CD4-positive, alpha-beta T cell treated with Interleukin-15 for 4 hours (primary cell): ENCODE results near the gene CSNK1D.
"Not testable (repeated sequence)": the region's sequence is repeated elsewhere in the genome, so short reads cannot be mapped to it uniquely, and the experiment has no call there.

ENCODE experiments used
- DNase-seq: peaks from one replicate; pipeline ENCODE4 v3.0.0-alpha.2; 2020; ENCODE audit warnings: low spot score

The CSNK1D gene

DNA sequence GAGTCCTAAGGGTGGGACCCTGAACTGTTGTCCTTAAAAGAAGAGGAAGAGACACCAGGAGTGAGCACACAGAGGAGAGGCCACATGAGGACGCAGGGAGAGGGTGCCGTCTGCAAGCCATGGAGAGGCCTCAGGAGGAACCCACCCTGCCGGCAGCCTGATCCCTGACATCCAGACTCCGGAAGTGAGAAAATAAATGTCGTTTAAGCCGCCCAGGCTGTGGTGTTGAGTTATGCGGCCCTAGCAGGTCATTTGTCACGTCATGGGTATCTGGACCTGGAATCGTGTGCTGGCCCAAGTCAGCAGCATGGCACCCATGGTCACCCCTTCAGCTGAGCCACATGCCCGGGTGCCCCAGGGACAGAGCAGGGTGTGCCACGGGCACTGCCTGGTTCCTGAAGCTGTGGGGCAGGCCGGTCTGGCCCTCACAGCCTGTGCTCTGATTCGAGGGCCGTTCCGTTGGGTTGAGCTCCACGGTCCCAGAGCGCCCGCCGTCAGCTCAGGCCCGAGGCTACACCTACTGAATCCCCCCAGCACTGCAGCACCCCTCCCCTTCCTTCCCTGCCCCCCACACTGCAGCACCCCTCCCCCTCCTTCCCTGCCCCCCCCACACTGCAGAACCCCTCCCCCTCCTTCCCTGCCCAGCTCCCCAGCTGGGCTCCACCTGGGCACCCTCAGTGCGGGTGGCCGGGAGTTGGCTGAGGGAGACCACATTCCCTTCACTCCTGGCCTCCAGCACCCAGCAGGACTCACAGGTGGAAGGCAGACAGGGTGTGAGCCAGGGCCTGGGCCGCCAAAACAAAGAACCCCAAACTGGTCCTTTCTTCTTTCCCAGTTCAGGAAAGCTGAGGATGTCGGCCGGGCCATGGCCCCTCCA, 58.2 kb downstream of the CSNK1D start:
- DNase-seq, result no peak

GRCh38 chr17:82214012-82214628, 59.4 kb downstream of the CSNK1D start:
- no peak for DNase-seq

- DNase-seq, result peak; percentile 52
Observed at GRCh38 chr17:82213251-82214011, 60.1 kb downstream of the CSNK1D start.

DNA sequence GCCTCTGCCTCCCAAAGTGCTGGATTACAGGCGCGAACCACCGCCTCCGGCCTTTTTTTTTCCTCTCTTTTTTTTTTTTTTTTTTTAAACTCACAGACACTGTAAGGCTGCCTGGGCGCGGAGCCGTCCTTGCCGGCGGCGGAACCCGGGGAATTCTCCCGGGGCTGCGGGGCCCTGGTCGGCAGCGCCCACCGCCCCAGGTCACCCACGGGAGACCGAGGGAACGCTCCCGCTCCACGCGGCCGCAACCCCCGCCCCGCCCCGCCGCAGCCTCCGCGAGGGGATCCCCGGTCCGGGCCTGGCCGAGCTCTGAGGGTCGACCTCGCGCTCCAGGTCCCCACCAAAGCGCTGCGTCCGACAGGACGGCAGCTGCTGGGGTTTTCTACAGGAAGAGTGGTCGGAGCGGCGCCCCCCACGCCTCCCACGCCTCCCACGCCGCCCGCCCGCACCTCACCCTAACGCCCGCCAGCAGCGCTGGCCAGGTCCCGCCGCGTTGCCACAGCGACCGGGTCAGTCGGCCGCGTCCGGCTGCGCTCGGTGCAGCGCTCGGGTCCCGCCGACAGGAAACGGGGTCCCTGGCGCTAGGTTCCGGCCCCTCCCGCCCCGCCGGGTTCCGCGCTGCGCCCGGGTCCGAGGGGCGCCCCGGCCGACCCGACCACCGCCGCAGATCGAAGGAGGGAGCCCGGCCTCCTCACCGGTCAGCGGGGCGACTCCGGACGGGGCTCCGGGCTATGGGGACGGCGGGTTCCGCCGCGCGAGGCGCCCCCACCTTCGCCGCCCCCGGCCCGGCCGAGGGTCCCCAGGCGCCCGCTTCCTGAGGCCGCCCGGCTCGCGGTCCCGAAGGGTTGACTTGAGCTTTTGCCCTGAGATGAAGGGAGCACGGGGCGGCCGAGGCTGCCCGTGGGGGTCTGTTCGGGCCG, 60.9 kb downstream of the CSNK1D start, which contains the start of gene CCDC57:
Gene CCDC57, minus strand, starts transcription at position 512 of the 920 bp plus-strand sequence. CDS start 10,898 bp downstream, outside the sequence.
- peak; percentile 55 for DNase-seq

DNA sequence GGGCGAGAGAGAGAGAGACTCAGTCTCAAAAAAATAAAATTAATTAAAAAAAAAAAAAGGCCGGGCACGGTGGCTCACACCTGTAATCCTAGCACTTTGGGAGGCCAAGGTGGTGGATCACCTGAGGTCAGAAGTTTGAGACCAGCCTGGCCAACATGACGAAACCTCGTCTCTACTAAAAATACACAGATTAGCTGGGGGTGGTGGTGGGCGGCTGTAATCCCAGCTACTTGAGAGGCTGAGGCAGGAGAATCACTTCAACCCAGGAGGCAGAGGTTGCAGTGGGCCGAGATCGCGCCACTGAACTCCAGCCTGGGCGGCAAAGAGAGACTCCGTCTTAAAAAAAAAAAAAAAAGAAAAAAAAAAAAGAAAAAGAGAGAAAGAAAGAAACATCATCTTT, 62.8 kb downstream of the CSNK1D start:
- not testable (repeated sequence) for DNase-seq

GRCh38 chr17:82205720-82206508, 67.6 kb downstream of the CSNK1D start:
- peak; percentile 82 for DNase-seq

DNA sequence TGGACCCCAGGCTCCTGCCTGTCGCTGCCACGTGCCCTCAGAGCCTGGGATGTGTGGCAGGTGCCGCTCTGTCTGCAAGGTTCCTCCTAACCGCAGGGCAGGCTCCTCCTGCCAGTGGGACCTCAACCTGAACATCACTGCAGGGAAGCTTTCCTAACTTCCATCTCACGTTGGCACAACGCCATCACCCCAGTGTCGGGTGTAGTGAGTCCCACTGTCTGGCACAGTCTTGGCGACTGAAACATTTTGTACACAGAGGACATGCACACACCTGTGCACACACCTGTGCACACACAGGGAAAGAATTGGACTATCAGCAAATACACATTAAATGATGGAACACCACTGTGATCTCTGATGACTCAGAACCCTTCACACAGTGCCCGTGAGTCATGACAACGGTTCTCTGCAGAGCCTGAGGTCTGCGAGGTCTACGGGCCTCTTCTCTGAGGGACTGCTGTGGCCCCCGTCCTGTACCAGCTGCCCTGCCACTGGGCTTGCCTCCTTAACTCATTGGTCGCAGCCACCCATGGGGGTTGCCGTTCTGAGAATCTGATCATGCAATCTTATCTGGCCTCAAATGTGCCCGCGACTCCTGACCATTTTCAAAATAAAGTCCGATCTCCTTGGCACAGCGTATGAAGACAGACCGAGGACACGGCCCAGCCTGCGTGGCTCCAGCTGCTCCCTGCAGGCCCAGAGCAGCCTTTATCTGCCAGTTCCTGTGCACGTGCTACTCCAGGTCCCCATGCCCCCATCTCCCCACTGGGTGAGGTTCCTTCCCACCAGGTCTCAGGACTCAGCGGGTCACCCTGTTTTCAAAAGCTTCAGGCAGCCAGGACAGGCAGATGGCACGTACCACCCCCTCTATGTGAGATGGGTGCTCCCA, 68.4 kb downstream of the CSNK1D start:
- DNase-seq, result no peak

GRCh38 chr17:82203920-82204319, 69.6 kb downstream of the CSNK1D start:
- DNase-seq, result no peak

DNA sequence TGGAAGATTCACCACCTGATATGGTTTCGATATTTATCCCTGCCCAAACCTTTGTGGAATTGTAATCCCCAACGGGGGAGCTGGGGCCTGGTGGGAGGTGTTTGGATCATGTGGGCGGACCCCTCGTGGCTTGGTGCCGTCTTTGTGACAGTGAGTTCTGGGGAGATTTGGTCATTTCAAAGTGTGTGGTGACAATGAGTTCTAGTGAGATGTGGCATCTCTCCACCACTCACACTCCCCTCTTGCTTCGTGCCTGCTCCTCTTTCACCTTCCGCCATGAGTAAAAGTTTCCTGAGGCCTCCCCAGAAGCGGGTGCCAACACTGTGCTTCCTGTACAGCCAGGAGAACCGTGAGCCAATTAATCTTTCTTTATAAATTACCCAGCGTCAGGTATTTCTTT, 70.5 kb downstream of the CSNK1D start:
- no peak for DNase-seq

DNA sequence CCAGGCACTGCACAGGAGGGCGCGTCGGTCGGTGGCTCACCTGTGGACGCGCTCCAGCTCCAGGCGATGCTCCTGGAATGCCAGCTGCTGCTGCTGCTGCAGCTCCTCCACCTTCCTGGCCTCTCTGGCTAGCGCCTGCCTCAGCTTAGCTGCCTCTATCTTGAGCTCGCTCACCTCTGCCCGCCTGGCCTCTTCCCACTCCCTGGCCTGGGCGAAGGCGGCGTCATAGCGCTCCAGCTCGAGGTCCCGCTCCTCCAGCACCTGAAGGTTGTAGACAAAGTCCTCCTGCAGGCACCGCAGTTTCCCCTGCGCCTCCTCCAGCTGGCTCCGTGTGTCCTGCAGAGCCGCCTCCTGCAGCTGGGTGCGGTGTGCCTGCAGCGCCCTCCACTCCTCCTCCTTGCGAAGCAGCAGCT, 72.0 kb downstream of the CSNK1D start:
- no peak for DNase-seq

GRCh38 chr17:82200743-82201497, 72.6 kb downstream of the CSNK1D start:
- DNase-seq, result peak; percentile 68

- no peak for DNase-seq
Observed at GRCh38 chr17:82200135-82200534, 73.4 kb downstream of the CSNK1D start.

GRCh38 chr17:82199496-82199895, 74.0 kb downstream of the CSNK1D start:
- DNase-seq, result no peak

GRCh38 chr17:82198092-82198491, 75.4 kb downstream of the CSNK1D start:
- DNase-seq, result no peak

- DNase-seq, result no peak
Observed at GRCh38 chr17:82195675-82196672, 77.5 kb downstream of the CSNK1D start.

DNA sequence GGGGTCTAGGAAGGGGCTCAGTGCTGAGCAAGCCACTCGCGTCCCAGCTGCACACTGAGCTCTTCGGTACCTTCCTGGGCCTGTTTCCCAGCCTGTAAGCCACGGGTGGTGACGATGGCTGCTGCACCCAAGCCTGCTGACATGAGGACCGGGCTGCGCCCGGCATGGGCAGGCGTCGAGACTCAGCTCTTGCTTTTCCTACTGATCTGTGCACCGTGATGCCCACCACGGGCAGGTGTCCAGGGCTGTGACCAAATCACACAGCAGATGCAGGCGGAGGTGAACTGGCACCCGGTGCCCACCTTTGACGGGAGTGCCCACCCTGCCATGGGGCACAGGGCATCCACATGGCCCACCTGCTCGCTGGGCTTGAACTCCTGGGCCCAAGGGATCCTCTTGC, 78.7 kb downstream of the CSNK1D start:
- no peak for DNase-seq

GRCh38 chr17:82193520-82194220, 79.8 kb downstream of the CSNK1D start:
- DNase-seq, result no peak
